ENCODE measurements around the gene PRKAR1B.

GRCh38 chr7:567305-567883 is 159.7 kb downstream of the PRKAR1B start:
- TF ChIP-seq CTCF (conservative IDR thresholded peaks at IDR 0.05 in 1 of 2, IDR thresholded peaks at IDR 0.05 in 1 of 2; ENCODE audit: extremely low read depth in 1 of 2, insufficient read depth in 1 of 2, low read depth in 1 of 2, low read length in 2 of 2) (no peak), EZH2 (IDR thresholded peaks at IDR 0.05; ENCODE audit: borderline replicate concordance, low read length) (no peak)

Data from mammary epithelial cell (primary cell).